Smooth muscle cell (in vitro differentiated cells): Measurements from ENCODE around the gene IL12B. TPM values are rescaled to one million over a fixed set of nuclear protein-coding genes. Genes with fewer than 3 reads are reported as not detected.
"Not testable (repeated sequence)": the region's sequence is repeated elsewhere in the genome, so short reads cannot be mapped to it uniquely, and the experiment has no call there.

ENCODE experiments used
- DNase-seq: peaks from one replicate; lab custom pipeline; 2025; ENCODE audit not compliant: unreplicated experiment; lab: John Stamatoyannopoulos, UW
- H2AFZ ChIP-seq: fragments of 200-600 bp; sonication (generic); 2 replicates; pipeline ENCODE4 v1.6.0; 2016; ENCODE audit warnings: antibody characterized with exemption, low read depth, mild to moderate bottlenecking
- H3F3A ChIP-seq: fragments of 200-600 bp; sonication (generic); 2 replicates; pipeline ENCODE4 v1.6.0; 2017; ENCODE audit warnings: antibody characterized with exemption, low read depth
- H3K27ac ChIP-seq: fragments of 200-600 bp; sonication (generic); 2 replicates; pipeline ENCODE4 v1.5.1; 2016; ENCODE audit warnings: low read depth, mild to moderate bottlenecking
- H3K27me3 ChIP-seq: fragments of 200-600 bp; sonication (generic); 2 replicates; pipeline ENCODE4 v1.6.1; 2016; ENCODE audit warnings: low read depth, mild to moderate bottlenecking
- H3K36me3 ChIP-seq: fragments of 200-600 bp; sonication (generic); 2 replicates; pipeline ENCODE4 v1.5.1; 2016; ENCODE audit warnings: low read depth
- H3K4me1 ChIP-seq: fragments of 200-600 bp; sonication (generic); 2 replicates; pipeline ENCODE4 v1.5.1; 2016; ENCODE audit warnings: low read depth
- H3K4me2 ChIP-seq: fragments of 200-600 bp; sonication (generic); 2 replicates; pipeline ENCODE4 v1.6.0; 2016; ENCODE audit warnings: mild to moderate bottlenecking
- H3K4me3 ChIP-seq: fragments of 200-600 bp; sonication (generic); 2 replicates; pipeline ENCODE4 v1.5.1; 2016; ENCODE audit warnings: mild to moderate bottlenecking
- H3K79me2 ChIP-seq: fragments of 200-600 bp; sonication (generic); 2 replicates; pipeline ENCODE4 v1.6.0; 2016; ENCODE audit warnings: low read depth, mild to moderate bottlenecking
- H3K9ac ChIP-seq: fragments of 200-600 bp; sonication (generic); 2 replicates; pipeline ENCODE4 v1.6.0; 2016; ENCODE audit warnings: low read depth
- H3K9me3 ChIP-seq: fragments of 200-600 bp; sonication (generic); replicated peaks from 2 replicates; pipeline ENCODE4 v1.5.1; 2016; ENCODE audit warnings: low read depth
- H4K20me1 ChIP-seq: fragments of 200-600 bp; sonication (generic); 2 replicates; pipeline ENCODE4 v1.6.0; 2016; ENCODE audit warnings: low read depth
- CTCF ChIP-seq: fragments of 200-600 bp; sonication (generic); IDR thresholded peaks from 2 replicates; pipeline ENCODE4 v1.5.1; 2017; ENCODE audit warnings: borderline replicate concordance, mild to moderate bottlenecking, antibody characterized with exemption; ENCODE audit not compliant: insufficient read depth, poor library complexity, severe bottlenecking
- WGBS: methylation state at CpG from one replicate; pipeline ENCODE4 v1.1.7; 2016; ENCODE audit warnings: low lambda C conversion rate; 5-methylcytosine and 5-hydroxymethylcytosine counted together
- polyA plus RNA-seq: library from polyadenylated mRNA; unstranded; fragments of >200 nt; fragmentation: Nextera tagmentation; extraction: Ambion mirVana; gene quantifications from 2 replicates; pipeline ENCODE4 v1.2.1, GENCODE V29; 2016
- total RNA-seq: library from RNA; depleted of rRNA; stranded (reverse); fragments of >200 nt; gene quantifications from 2 replicates; pipeline ENCODE4 v1.2.3, GENCODE V29; 2014

The IL12B gene
- not detected in 2 replicates for total RNA-seq
- polyA plus RNA-seq: not detected in 2 replicates

DNA sequence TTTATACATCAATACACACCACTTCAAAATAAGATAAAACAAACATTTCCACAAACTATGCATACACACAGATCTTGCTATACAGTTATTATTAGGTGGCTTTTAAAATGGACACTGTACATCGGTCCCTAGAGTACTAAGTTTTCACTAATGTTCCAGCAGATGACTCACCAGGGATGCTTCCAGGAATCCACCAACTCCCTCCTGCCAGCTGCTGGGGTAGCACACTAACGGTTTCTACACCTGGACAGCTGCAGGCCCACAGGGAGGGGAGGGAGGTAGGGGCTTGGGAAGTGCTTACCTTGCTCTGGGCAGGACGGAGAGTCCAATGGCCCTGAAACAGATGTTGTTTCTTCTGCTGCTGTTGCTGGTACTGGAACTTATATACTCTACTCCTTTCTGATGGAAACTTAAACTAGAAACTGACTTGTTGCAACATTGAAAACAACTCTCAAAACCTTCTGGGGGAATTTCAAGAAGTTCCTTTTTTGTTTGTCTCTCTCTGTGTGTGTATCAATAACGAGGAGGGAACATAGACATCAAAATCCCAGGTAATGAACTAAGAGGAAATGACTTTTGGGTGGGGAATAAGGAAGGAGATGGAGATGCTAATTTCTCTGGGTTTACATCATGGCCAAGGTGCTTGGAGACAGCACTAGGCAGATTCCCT, at the start of gene IL12B:
TSS of gene IL12B (minus strand) at position 357 of the 670 bp plus-strand sequence. CDS start 3,705 bp downstream, outside the sequence.
- 51% methylated on average over 4 of the region's 4 CpGs for WGBS
- H4K20me1 ChIP-seq: no peaks in the 10 kb centered on the region
- peaks cover 4% of the 10 kb centered on the region for H3K4me1 ChIP-seq
- no peak within 1 kb of the TSS for H3K27ac ChIP-seq
- no peak for DNase-seq
- no peak within 1 kb of the TSS for H2AFZ ChIP-seq
- H3K4me2 ChIP-seq: peak within 1 kb of the TSS; percentile 87
- no peak within 1 kb of the TSS for H3K9ac ChIP-seq
- H3K36me3 ChIP-seq: no peaks in the 10 kb centered on the region
- peaks cover 3% of the 10 kb centered on the region for H3K27me3 ChIP-seq
- H3K79me2 ChIP-seq: no peaks in the 10 kb centered on the region
- peak within 1 kb of the TSS; percentile 54 for H3K4me3 ChIP-seq
- no peaks in the 10 kb centered on the region for H3K9me3 ChIP-seq
- TF ChIP-seq CTCF: no peak
- no peaks in the 10 kb centered on the region for H3F3A ChIP-seq

- Histone ChIP-seq H3K9ac (no peak overlapping the region), H3K36me3 (no peaks in the 10 kb centered on the region), H4K20me1 (no peaks in the 10 kb centered on the region), H3K79me2 (no peaks in the 10 kb centered on the region), H3K27me3 (no peaks in the 10 kb centered on the region), H3K4me3 (no peak overlapping the region), H2AFZ (no peak overlapping the region), H3K4me2 (no peak overlapping the region), H3K4me1 (no peaks in the 10 kb centered on the region), H3K9me3 (peaks cover 14% of the 10 kb centered on the region), H3K27ac (no peak overlapping the region), H3F3A (no peaks in the 10 kb centered on the region)
- TF ChIP-seq CTCF: no peak
- DNase-seq: no peak
These were observed 47.4 kb upstream of the IL12B start for GRCh38 chr5:159377653-159378052.

DNA sequence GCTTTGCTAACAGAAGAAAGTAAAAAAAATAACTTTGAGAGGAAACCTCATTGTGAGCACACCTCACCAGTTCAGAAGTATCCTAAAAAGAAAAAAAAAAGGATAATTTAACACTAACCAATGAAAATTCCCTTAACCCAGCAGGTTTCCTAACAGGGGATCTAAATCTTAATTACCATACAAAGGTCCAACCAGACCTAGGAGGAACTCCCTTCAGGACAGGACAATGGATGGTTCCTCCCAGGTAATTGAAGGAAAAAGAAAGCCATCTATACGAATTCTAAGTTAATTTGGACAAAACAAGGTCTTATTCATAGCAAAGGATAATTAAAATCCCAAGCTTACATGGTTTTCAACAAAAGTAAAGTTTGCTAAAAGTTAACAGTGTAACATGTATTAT, 37.6 kb upstream of the IL12B start:
- H4K20me1 ChIP-seq, H3K27me3 ChIP-seq, H3K4me2 ChIP-seq, H3K9me3 ChIP-seq, H3K36me3 ChIP-seq, H3K9ac ChIP-seq, H2AFZ ChIP-seq, H3K79me2 ChIP-seq, H3K4me3 ChIP-seq, DNase-seq, H3K4me1 ChIP-seq, H3K27ac ChIP-seq, H3F3A ChIP-seq: not testable (repeated sequence)
- 53% methylated on average over 1 of the region's 1 CpG for WGBS

DNA sequence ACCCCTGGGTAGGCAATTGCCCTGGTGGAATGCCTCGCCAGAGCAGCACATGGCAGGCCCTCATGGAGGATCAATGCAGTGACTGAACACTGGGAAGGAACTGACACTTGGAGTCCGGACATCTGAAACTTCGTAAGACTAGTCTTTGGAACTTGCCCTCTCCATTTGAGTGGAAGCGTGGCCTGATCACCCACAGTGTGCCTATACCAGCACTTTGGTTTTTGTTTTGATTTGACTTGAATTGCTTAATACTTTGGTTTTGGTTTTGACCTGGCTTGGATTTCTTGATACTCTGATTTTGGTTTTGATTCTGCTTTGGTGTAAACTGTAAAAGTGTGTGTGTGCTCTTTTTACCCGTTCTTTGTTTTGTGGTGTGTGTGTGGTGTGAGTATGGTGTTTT, 36.5 kb upstream of the IL12B start:
- H2AFZ ChIP-seq, H3K79me2 ChIP-seq, H3K4me1 ChIP-seq, H3K27me3 ChIP-seq, H3K4me2 ChIP-seq, H3F3A ChIP-seq, H3K36me3 ChIP-seq, H3K9ac ChIP-seq, H3K27ac ChIP-seq, DNase-seq, H3K9me3 ChIP-seq, H3K4me3 ChIP-seq, H4K20me1 ChIP-seq: not testable (repeated sequence)
- 95% methylated on average over 5 of the region's 5 CpGs for WGBS

GRCh38 chr5:159362220-159362619, 31.9 kb upstream of the IL12B start:
- Histone ChIP-seq H3K4me2 (no peak overlapping the region), H3K27me3 (no peaks in the 10 kb centered on the region), H3K9me3 (no peaks in the 10 kb centered on the region), H3K36me3 (no peaks in the 10 kb centered on the region), H4K20me1 (no peaks in the 10 kb centered on the region), H3K27ac (no peak overlapping the region), H3K79me2 (no peaks in the 10 kb centered on the region), H3K9ac (no peak overlapping the region), H2AFZ (no peak overlapping the region), H3K4me1 (no peaks in the 10 kb centered on the region), H3F3A (no peaks in the 10 kb centered on the region), H3K4me3 (no peak overlapping the region)
- no peak for DNase-seq
- TF ChIP-seq CTCF: no peak

DNA sequence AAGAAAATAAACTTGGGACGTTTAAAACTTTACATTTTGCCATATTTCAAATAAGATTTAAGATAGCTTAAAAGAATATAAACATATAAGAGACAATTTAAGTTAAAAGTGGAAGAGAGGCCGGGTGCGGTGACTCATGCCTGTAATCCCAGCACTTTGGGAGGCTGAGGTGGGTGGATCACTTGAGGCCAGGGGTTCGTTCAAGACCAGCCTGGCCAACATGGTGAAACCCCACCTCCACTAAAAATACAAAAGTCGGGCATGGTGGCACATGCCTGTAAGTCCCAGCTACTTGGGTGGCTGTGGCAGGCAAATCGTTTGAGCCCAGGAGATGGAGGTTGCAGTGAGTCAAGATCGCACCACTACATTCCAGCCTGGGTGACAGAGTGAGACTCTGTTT, 29.6 kb upstream of the IL12B start:
- not testable (repeated sequence) for H3K9me3 ChIP-seq, DNase-seq, H3K4me2 ChIP-seq, H3F3A ChIP-seq, H2AFZ ChIP-seq, H3K9ac ChIP-seq, H3K4me1 ChIP-seq, H3K27ac ChIP-seq, H3K4me3 ChIP-seq, H3K79me2 ChIP-seq, H3K27me3 ChIP-seq, H3K36me3 ChIP-seq, H4K20me1 ChIP-seq
- 49% methylated on average over 7 of the region's 7 CpGs for WGBS
